HEK293 (cell line): Measurements from ENCODE around the gene FARSA.

Experiments
- CTCF ChIA-PET: fragments of 350-600 bp; formaldehyde crosslinking; extraction: SDS; loops from one replicate; lab custom pipeline; 2021; ENCODE audit warnings: antibody characterized with exemption; lab: Yijun Ruan, JAX
- POLR2A ChIA-PET: fragments of 300-600 bp; formaldehyde crosslinking; extraction: SDS; loops from one replicate; lab custom pipeline; 2020; ENCODE audit warnings: antibody characterized with exemption, inconsistent platforms; lab: Yijun Ruan, JAX
- H3K27ac ChIP-seq: fragments of 200-500 bp; sonication (Bioruptor generic); 2 replicates; pipeline ENCODE4 v1.5.1; 2014; ENCODE audit warnings: low read depth, low read length, control low read depth, inconsistent platforms; ENCODE audit errors: extremely low read depth
- H3K36me3 ChIP-seq, 2 experiments: fragments of 200-500 bp in 1 of 2; sonication (Bioruptor generic) in 1 of 2; 1 replicate in 1 of 2; 2 replicates in 1 of 2; pipeline ENCODE4 v1.5.1; 2014 to 2017; ENCODE audit warnings: inconsistent platforms in 2 of 2, low read length in 2 of 2; ENCODE audit not compliant: control insufficient read depth in 2 of 2, insufficient read depth in 1 of 2
- H3K4me1 ChIP-seq: fragments of 200-500 bp; sonication (Bioruptor generic); 2 replicates; pipeline ENCODE4 v1.5.1; 2014; ENCODE audit warnings: mild to moderate bottlenecking, low read length, inconsistent platforms; ENCODE audit not compliant: control insufficient read depth, insufficient read depth
- H3K4me3 ChIP-seq: 2 replicates; pipeline ENCODE4 v1.5.1; 2011; ENCODE audit warnings: low read depth, mild to moderate bottlenecking, control low read depth, low read length, moderate library complexity
- H3K9me3 ChIP-seq: fragments of 200-500 bp; sonication (Bioruptor generic); 2 replicates; pipeline ENCODE4 v1.5.1; 2014; ENCODE audit warnings: low read depth, low read length, inconsistent platforms; ENCODE audit not compliant: control insufficient read depth, insufficient read depth
- BCL6B ChIP-seq: fragments of 450-650 bp; formaldehyde crosslinking; IDR thresholded peaks from 2 replicates; pipeline ENCODE4 v1.5.1; 2017; ENCODE audit warnings: missing biosample characterization, missing genetic modification characterization
- EGR2 ChIP-seq: fragments of 450-650 bp; formaldehyde crosslinking; IDR thresholded peaks from 2 replicates; pipeline ENCODE4 v1.5.1; 2016; ENCODE audit warnings: low read depth, missing biosample characterization, missing genetic modification characterization
- FEZF1 ChIP-seq: fragments of 450-650 bp; formaldehyde crosslinking; IDR thresholded peaks from 2 replicates; pipeline ENCODE4 v1.5.1; 2016; ENCODE audit warnings: missing biosample characterization, missing genetic modification characterization
- INSM2 ChIP-seq: fragments of 450-650 bp; formaldehyde crosslinking; IDR thresholded peaks from 2 replicates; pipeline ENCODE4 v1.5.1; 2016; ENCODE audit warnings: missing biosample characterization, missing genetic modification characterization
- KLF10 ChIP-seq: fragments of 450-650 bp; IDR thresholded peaks from 2 replicates; pipeline ENCODE4 v1.5.1; 2018; ENCODE audit warnings: missing biosample characterization, mild to moderate bottlenecking, missing genetic modification characterization
- OSR2 ChIP-seq: fragments of 450-650 bp; formaldehyde crosslinking; IDR thresholded peaks from 2 replicates; pipeline ENCODE4 v1.5.1; 2016; ENCODE audit warnings: missing biosample characterization, missing genetic modification characterization
- PRDM1 ChIP-seq: fragments of 450-650 bp; formaldehyde crosslinking; IDR thresholded peaks from 2 replicates; pipeline ENCODE4; 2016; ENCODE audit warnings: missing biosample characterization, missing genetic modification characterization
- SCRT2 ChIP-seq: fragments of 450-650 bp; formaldehyde crosslinking; IDR thresholded peaks from 2 replicates; pipeline ENCODE4 v1.5.1; 2016; ENCODE audit warnings: missing biosample characterization, missing genetic modification characterization
- SP2 ChIP-seq: fragments of 450-650 bp; formaldehyde crosslinking; IDR thresholded peaks from 2 replicates; pipeline ENCODE4 v1.5.1; 2016; ENCODE audit warnings: missing biosample characterization, missing genetic modification characterization
- ZBTB8A ChIP-seq: fragments of 450-650 bp; formaldehyde crosslinking; IDR thresholded peaks from 2 replicates; pipeline ENCODE4 v1.5.1; 2016; ENCODE audit warnings: missing biosample characterization, missing genetic modification characterization
- ZEB2 ChIP-seq: fragments of 450-650 bp; formaldehyde crosslinking; IDR thresholded peaks from 2 replicates; pipeline ENCODE4 v1.5.1; 2016; ENCODE audit warnings: missing biosample characterization, missing genetic modification characterization
- ZFP69B ChIP-seq: fragments of 450-650 bp; formaldehyde crosslinking; IDR thresholded peaks from 2 replicates; pipeline ENCODE4 v1.5.1; 2016; ENCODE audit warnings: missing biosample characterization, missing genetic modification characterization
- ZNF112 ChIP-seq: fragments of 450-650 bp; formaldehyde crosslinking; IDR thresholded peaks from 2 replicates; pipeline ENCODE4 v1.5.0; 2017; ENCODE audit warnings: missing biosample characterization, missing genetic modification characterization
- ZNF114 ChIP-seq: fragments of 450-650 bp; formaldehyde crosslinking; IDR thresholded peaks from 2 replicates; pipeline ENCODE4 v1.5.0; 2017; ENCODE audit warnings: missing biosample characterization, missing genetic modification characterization
- ZNF146 ChIP-seq: fragments of 450-650 bp; formaldehyde crosslinking; IDR thresholded peaks from 2 replicates; pipeline ENCODE4 v1.5.1; 2016; ENCODE audit warnings: missing biosample characterization, missing genetic modification characterization
- ZNF16 ChIP-seq: fragments of 450-650 bp; formaldehyde crosslinking; IDR thresholded peaks from 2 replicates; pipeline ENCODE4 v1.5.1; 2016; ENCODE audit warnings: low read depth, missing biosample characterization, missing genetic modification characterization
- ZNF169 ChIP-seq: fragments of 450-650 bp; formaldehyde crosslinking; IDR thresholded peaks from 2 replicates; pipeline ENCODE4 v1.5.1; 2016; ENCODE audit warnings: missing biosample characterization, missing genetic modification characterization
- ZNF175 ChIP-seq: fragments of 450-650 bp; formaldehyde crosslinking; IDR thresholded peaks from 2 replicates; pipeline ENCODE4 v1.5.1; 2016; ENCODE audit warnings: missing biosample characterization, missing genetic modification characterization
- ZNF184 ChIP-seq: fragments of 450-650 bp; IDR thresholded peaks from 2 replicates; pipeline ENCODE4 v1.5.1; 2018; ENCODE audit warnings: missing biosample characterization, mild to moderate bottlenecking, missing genetic modification characterization
- ZNF266 ChIP-seq: fragments of 450-650 bp; formaldehyde crosslinking; IDR thresholded peaks from 2 replicates; pipeline ENCODE4 v1.5.1; 2016; ENCODE audit warnings: missing biosample characterization, missing genetic modification characterization, low read depth
- ZNF274 ChIP-seq, 2 experiments: fragments of 200-500 bp in 1 of 2; fragments of 450-650 bp in 1 of 2; sonication (Bioruptor generic) in 1 of 2; formaldehyde crosslinking in 1 of 2; IDR thresholded peaks; 2 replicates each; pipeline versions ENCODE4 v1.5.1 to v1.6.1; 2014 to 2016; ENCODE audit warnings: borderline replicate concordance in 1 of 2, inconsistent platforms in 1 of 2, low read length in 1 of 2, missing biosample characterization in 1 of 2, missing genetic modification characterization in 1 of 2
- ZNF292 ChIP-seq: fragments of 450-650 bp; formaldehyde crosslinking; IDR thresholded peaks from 2 replicates; pipeline ENCODE4 v1.5.1; 2016; ENCODE audit warnings: low read depth, missing biosample characterization, missing genetic modification characterization, borderline replicate concordance
- ZNF37A ChIP-seq: fragments of 450-650 bp; IDR thresholded peaks from 2 replicates; pipeline ENCODE4 v1.5.1; 2018; ENCODE audit warnings: missing biosample characterization, missing genetic modification characterization
- ZNF394 ChIP-seq: fragments of 450-650 bp; formaldehyde crosslinking; IDR thresholded peaks from 2 replicates; pipeline ENCODE4 v1.5.1; 2016; ENCODE audit warnings: missing biosample characterization, missing genetic modification characterization, mild to moderate bottlenecking, moderate library complexity, borderline replicate concordance
- ZNF433 ChIP-seq: fragments of 450-650 bp; formaldehyde crosslinking; IDR thresholded peaks from 2 replicates; pipeline ENCODE4 v1.5.1; 2016; ENCODE audit warnings: missing biosample characterization, missing genetic modification characterization, low read depth
- ZNF488 ChIP-seq: fragments of 450-650 bp; formaldehyde crosslinking; IDR thresholded peaks from 2 replicates; pipeline ENCODE4 v1.5.1; 2016; ENCODE audit warnings: missing biosample characterization, missing genetic modification characterization
- ZNF529 ChIP-seq: fragments of 450-650 bp; formaldehyde crosslinking; IDR thresholded peaks from 2 replicates; pipeline ENCODE4 v1.5.1; 2017; ENCODE audit warnings: missing genetic modification characterization, missing biosample characterization; ENCODE audit not compliant: insufficient replicate concordance
- ZNF549 ChIP-seq: fragments of 450-650 bp; IDR thresholded peaks from 2 replicates; pipeline ENCODE4 v1.5.1; 2018; ENCODE audit warnings: missing biosample characterization, missing genetic modification characterization, mild to moderate bottlenecking, inconsistent platforms, moderate library complexity
- ZNF600 ChIP-seq: fragments of 450-650 bp; formaldehyde crosslinking; IDR thresholded peaks from 2 replicates; pipeline ENCODE4 v1.5.1; 2016; ENCODE audit warnings: missing biosample characterization, missing genetic modification characterization
- ZNF623 ChIP-seq: fragments of 450-650 bp; formaldehyde crosslinking; IDR thresholded peaks from 2 replicates; pipeline ENCODE4 v1.5.1; 2016; ENCODE audit warnings: missing biosample characterization, missing genetic modification characterization
- ZNF704 ChIP-seq: fragments of 450-650 bp; formaldehyde crosslinking; IDR thresholded peaks from 2 replicates; pipeline ENCODE4 v1.5.1; 2016; ENCODE audit warnings: missing biosample characterization, missing genetic modification characterization
- ZNF776 ChIP-seq: fragments of 450-650 bp; formaldehyde crosslinking; IDR thresholded peaks from 2 replicates; pipeline ENCODE4 v1.5.0; 2017; ENCODE audit warnings: missing biosample characterization, missing genetic modification characterization, borderline replicate concordance
- ZSCAN4 ChIP-seq: fragments of 450-650 bp; formaldehyde crosslinking; IDR thresholded peaks from 2 replicates; pipeline ENCODE4 v1.5.1; 2017; ENCODE audit warnings: missing biosample characterization, missing genetic modification characterization

Gene FARSA

GRCh38 chr19:12933287-12934072, at the start of gene FARSA:
TSS of gene FARSA (minus strand) at chr19:12933711. CDS start at chr19:12933696, 15 bp downstream.
- CTCF ChIA-PET = interaction anchor here (0.7 to 1.7 kb wide), 3 partner anchors 12 to 167 kb away, joined by 3 to 7 read pairs (median 5); no protein-coding TSS in a partner anchor
- POLR2A ChIA-PET = interaction anchor here (0.6 to 2.6 kb wide), 26 partner anchors 9 to 1839 kb away, joined by 3 to 18 read pairs (median 6); partner anchors contain the start of genes DNASE2, GCDH, JUNB and SYCE2
- TF ChIP-seq ZEB2 (peak; percentile 81), ZNF549 (tag by site-specific recombination) (no peak), ZNF146 (tag by site-specific recombination) (0 out of 2 replicates have a peak, but pooled peaks have one; percentile 8), ZFP69B (tag by site-specific recombination) (no peak), ZNF266 (tag by site-specific recombination) (no peak), ZNF394 (tag by site-specific recombination) (no peak), ZNF776 (no peak), ZNF274 (IDR thresholded peaks at IDR 0.05; ENCODE audit: low read length) (no peak), ZNF274 (tag by site-specific recombination; IDR thresholded peaks at IDR 0.05; ENCODE audit: borderline replicate concordance) (no peak), ZNF184 (tag by site-specific recombination) (no peak), PRDM1 (no peak), KLF10 (no peak), ZNF114 (tag by site-specific recombination) (no peak), ZNF600 (tag by site-specific recombination) (peak; percentile 78), ZNF16 (tag by site-specific recombination) (no peak), ZNF112 (tag by site-specific recombination) (no peak), ZNF169 (tag by site-specific recombination) (no peak), OSR2 (tag by site-specific recombination) (no peak), ZNF292 (tag by site-specific recombination) (no peak), ZNF623 (tag by site-specific recombination) (no peak), ZNF175 (tag by site-specific recombination) (no peak), ZBTB8A (tag by site-specific recombination) (no peak), EGR2 (tag by site-specific recombination) (peak; percentile 72; the same call in 1 of the 2 replicates), SCRT2 (tag by site-specific recombination) (0 out of 2 replicates have a peak, but pooled peaks have one; percentile 13), BCL6B (no peak), ZSCAN4 (peak; percentile 35; the same call in 1 of the 2 replicates), ZNF704 (no peak), SP2 (tag by site-specific recombination) (peak; percentile 79), ZNF37A (tag by site-specific recombination) (no peak), ZNF488 (tag by site-specific recombination) (no peak), FEZF1 (tag by site-specific recombination) (no peak), ZNF529 (no peak), INSM2 (tag by site-specific recombination) (peak; percentile 58; the same call in 1 of the 2 replicates), ZNF433 (tag by site-specific recombination) (no peak)

More at GRCh38 chr19:12933287-12934072, at the start of gene FARSA:
- Histone ChIP-seq H3K4me3 (peak within 1 kb of the TSS; percentile 99), H3K36me3 (peaks cover 27 to 30% of the 10 kb centered on the region in 2 experiments), H3K9me3 (no peaks in the 10 kb centered on the region), H3K4me1 (peaks cover 7% of the 10 kb centered on the region), H3K27ac (peak within 1 kb of the TSS; percentile 88)
